ENCODE data around the gene RALB.
A peak's percentile ranks its signal among the peaks of the same experiment; 100 is the strongest.

Gene RALB

GRCh38 chr2:120204417-120204816 is 48.2 kb upstream of the RALB start:
- Histone ChIP-seq H3K36me3 (replicated peaks; ENCODE audit: insufficient read depth, low read length) (no peaks in the 10 kb centered on the region), H3F3A (ENCODE audit: insufficient read depth, low read length) (no peaks in the 10 kb centered on the region), H2AFZ (ENCODE audit: low read length) (no peak overlapping the region), H3K4me1 (ENCODE audit: low read length) (no peaks in the 10 kb centered on the region), H3K9me3 (replicated peaks; ENCODE audit: insufficient read depth, low read length) (no peaks in the 10 kb centered on the region), H3K27ac (ENCODE audit: low read length) (no peak overlapping the region), H3K4me2 (ENCODE audit: low read depth, low read length) (no peak overlapping the region), H3K27me3 (replicated peaks; ENCODE audit: insufficient read depth, low read length) (no peaks in the 10 kb centered on the region), H3K4me3 (ENCODE audit: low read length) (no peak overlapping the region), H3K9ac (ENCODE audit: low read length) (no peak overlapping the region), H3K79me2 (ENCODE audit: low read length) (no peaks in the 10 kb centered on the region), H4K20me1 (ENCODE audit: insufficient read depth, low read length) (no peaks in the 10 kb centered on the region), H3K9me2 (replicated peaks; ENCODE audit: insufficient read depth, low read length) (no peaks in the 10 kb centered on the region)
- no peak for DNase-seq
- TF ChIP-seq CTCF (IDR thresholded peaks at IDR 0.05; ENCODE audit: low read length), result no peak

- H3K27me3 ChIP-seq (replicated peaks; ENCODE audit: insufficient read depth, low read length), result no peaks in the 10 kb centered on the region
Measured at GRCh38 chr2:120204945-120205670, 47.5 kb upstream of the RALB start.

GRCh38 chr2:120206022-120206581 is 46.5 kb upstream of the RALB start:
- H3K9me2 ChIP-seq (replicated peaks; ENCODE audit: insufficient read depth, low read length), result no peaks in the 10 kb centered on the region
- no peak overlapping the region for H3K27ac ChIP-seq (ENCODE audit: low read length)
- no peaks in the 10 kb centered on the region for H3K27me3 ChIP-seq (replicated peaks; ENCODE audit: insufficient read depth, low read length)
- H3K36me3 ChIP-seq (replicated peaks; ENCODE audit: insufficient read depth, low read length), result no peaks in the 10 kb centered on the region
- no peak for DNase-seq
- no peak overlapping the region for H3K4me2 ChIP-seq (ENCODE audit: low read depth, low read length)
- no peak overlapping the region for H3K9ac ChIP-seq (ENCODE audit: low read length)
- no peak overlapping the region for H3K4me3 ChIP-seq (ENCODE audit: low read length)
- no peaks in the 10 kb centered on the region for H3K4me1 ChIP-seq (ENCODE audit: low read length)
- H3K79me2 ChIP-seq (ENCODE audit: low read length), result no peaks in the 10 kb centered on the region
- no peaks in the 10 kb centered on the region for H3K9me3 ChIP-seq (replicated peaks; ENCODE audit: insufficient read depth, low read length)
- no peak overlapping the region for H2AFZ ChIP-seq (ENCODE audit: low read length)
- no peaks in the 10 kb centered on the region for H4K20me1 ChIP-seq (ENCODE audit: insufficient read depth, low read length)
- TF ChIP-seq EZH2phosphoT487 (IDR thresholded peaks at IDR 0.05; ENCODE audit: low read length) (no peak), EZH2 (optimal IDR thresholded peaks at IDR 0.05; ENCODE audit: low read depth, low read length) (no peak), CTCF (IDR thresholded peaks at IDR 0.05; ENCODE audit: low read length) (peak; percentile 44)
- no peaks in the 10 kb centered on the region for H3F3A ChIP-seq (ENCODE audit: insufficient read depth, low read length)

More at GRCh38 chr2:120204945-120205670, 47.5 kb upstream of the RALB start:
- Histone ChIP-seq H3K4me1 (ENCODE audit: low read length) (no peaks in the 10 kb centered on the region), H3F3A (ENCODE audit: insufficient read depth, low read length) (no peaks in the 10 kb centered on the region), H3K36me3 (replicated peaks; ENCODE audit: insufficient read depth, low read length) (no peaks in the 10 kb centered on the region), H3K4me2 (ENCODE audit: low read depth, low read length) (no peak overlapping the region), H2AFZ (ENCODE audit: low read length) (no peak overlapping the region), H3K9ac (ENCODE audit: low read length) (no peak overlapping the region), H3K9me2 (replicated peaks; ENCODE audit: insufficient read depth, low read length) (no peaks in the 10 kb centered on the region), H3K4me3 (ENCODE audit: low read length) (no peak overlapping the region), H4K20me1 (ENCODE audit: insufficient read depth, low read length) (no peaks in the 10 kb centered on the region), H3K9me3 (replicated peaks; ENCODE audit: insufficient read depth, low read length) (no peaks in the 10 kb centered on the region), H3K79me2 (ENCODE audit: low read length) (no peaks in the 10 kb centered on the region), H3K27ac (ENCODE audit: low read length) (no peak overlapping the region)
- no peak for DNase-seq
- TF ChIP-seq EZH2phosphoT487 (IDR thresholded peaks at IDR 0.05; ENCODE audit: low read length) (no peak), EZH2 (optimal IDR thresholded peaks at IDR 0.05; ENCODE audit: low read depth, low read length) (no peak), CTCF (IDR thresholded peaks at IDR 0.05; ENCODE audit: low read length) (no peak)
